ENCODE measurements around the gene CSMD2.

- TF ChIP-seq TAF1 (IDR thresholded peaks at IDR 0.05; ENCODE audit: borderline replicate concordance, low read depth, low read length) (no peak), POLR2A (IDR thresholded peaks at IDR 0.05; ENCODE audit: low read depth, low read length) (no peak)
Measured at GRCh38 chr1:33784876-33785275, 380.2 kb downstream of the CSMD2 start.

All from GM12892 (cell line).